Activated CD4-positive, alpha-beta T cell treated with anti-CD3 and anti-CD28 coated beads, Interleukin-2, Interleukin-6, amounts not matched to agents 100 ng/mL and 50 ng/mL, durations not matched to agents 16 hours and 8 hours (primary cell): ENCODE measurements around the gene TSN.

ENCODE experiments used
- DNase-seq: peaks from one replicate; pipeline ENCODE4 v3.0.0-alpha.2; 2020

The TSN gene

GRCh38 chr2:121746071-121746578 lies 9.3 kb upstream of the TSN start:
- DNase-seq = no peak

- DNase-seq = peak; percentile 17
Observed at GRCh38 chr2:121748202-121748601, 7.2 kb upstream of the TSN start.

- no peak for DNase-seq
Observed at GRCh38 chr2:121754851-121755236, 607 bp upstream of the TSN start.

DNA sequence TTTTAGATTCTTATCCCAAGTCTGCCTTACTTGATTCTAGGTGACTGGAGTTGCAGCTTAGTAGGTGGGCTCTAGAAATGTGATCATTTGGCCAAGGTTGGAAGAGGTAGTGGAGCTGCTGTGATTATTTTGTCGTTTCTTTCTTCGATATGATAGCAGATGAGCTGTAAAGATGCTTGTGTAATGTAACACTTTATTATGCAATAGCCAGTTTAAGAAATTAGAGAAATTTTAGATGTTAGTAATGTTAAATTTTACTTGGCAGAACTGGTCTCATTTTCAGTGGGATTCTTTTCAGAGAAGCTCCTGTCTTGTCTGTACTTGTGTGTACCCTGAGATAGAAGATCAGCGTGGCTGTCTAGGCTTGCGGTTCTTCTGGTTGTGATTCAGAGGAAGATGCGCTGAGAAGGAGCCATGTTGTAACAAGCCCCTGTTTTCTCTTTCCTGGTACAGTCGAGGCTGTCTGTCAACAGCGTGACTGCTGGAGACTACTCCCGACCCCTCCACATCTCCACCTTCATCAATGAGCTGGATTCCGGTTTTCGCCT lies 9.3 kb downstream of the TSN start:
- DNase-seq = no peak

DNA sequence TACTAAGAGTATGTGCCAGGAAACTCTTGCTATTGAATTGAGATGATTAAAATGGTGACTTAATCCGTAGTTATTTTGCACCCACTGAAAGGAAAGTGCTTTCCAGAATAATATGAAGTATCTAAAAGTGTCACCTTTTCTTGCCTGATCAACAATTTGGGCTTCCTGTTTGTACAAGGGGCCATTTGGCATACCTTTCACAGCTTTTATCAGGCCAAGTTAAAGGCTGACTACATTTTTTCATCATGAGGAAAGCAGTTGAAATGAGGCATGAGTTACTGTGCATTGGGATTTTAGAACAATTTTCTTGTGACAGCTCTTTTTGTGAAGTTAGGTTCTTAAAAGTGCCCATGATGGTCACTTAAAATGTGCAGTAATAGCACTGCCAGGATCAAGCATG lies 11.2 kb downstream of the TSN start:
- DNase-seq = no peak

DNA sequence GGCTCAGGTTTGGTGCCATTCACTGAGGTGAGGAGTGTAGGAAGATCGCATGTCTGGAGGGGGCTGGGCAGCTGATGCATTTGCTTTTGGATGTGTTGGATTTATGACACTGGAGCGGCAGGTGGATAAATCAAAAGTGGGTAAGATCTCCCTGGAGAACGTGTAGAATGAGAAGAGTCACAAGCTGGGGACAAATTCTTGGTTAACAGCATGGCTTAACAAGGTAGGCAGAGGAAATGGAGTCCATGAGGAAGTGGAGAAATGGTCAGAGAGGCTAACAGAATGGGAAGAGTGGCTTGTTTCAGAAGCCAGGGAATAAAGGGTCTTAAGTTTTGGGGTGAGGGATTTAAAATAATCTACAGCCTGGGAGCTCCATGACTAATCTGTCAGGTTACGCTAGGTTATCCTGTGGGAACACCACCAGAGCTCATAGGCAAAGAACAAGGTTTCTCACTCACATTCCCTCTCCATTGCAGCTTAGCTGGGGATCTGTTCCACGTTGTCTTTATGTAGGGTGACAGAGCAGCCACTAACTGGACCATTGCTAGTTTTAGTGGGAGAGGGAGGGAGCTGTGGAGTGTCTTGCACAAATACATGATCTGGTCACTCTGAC lies 12.8 kb downstream of the TSN start:
- no peak for DNase-seq

DNA sequence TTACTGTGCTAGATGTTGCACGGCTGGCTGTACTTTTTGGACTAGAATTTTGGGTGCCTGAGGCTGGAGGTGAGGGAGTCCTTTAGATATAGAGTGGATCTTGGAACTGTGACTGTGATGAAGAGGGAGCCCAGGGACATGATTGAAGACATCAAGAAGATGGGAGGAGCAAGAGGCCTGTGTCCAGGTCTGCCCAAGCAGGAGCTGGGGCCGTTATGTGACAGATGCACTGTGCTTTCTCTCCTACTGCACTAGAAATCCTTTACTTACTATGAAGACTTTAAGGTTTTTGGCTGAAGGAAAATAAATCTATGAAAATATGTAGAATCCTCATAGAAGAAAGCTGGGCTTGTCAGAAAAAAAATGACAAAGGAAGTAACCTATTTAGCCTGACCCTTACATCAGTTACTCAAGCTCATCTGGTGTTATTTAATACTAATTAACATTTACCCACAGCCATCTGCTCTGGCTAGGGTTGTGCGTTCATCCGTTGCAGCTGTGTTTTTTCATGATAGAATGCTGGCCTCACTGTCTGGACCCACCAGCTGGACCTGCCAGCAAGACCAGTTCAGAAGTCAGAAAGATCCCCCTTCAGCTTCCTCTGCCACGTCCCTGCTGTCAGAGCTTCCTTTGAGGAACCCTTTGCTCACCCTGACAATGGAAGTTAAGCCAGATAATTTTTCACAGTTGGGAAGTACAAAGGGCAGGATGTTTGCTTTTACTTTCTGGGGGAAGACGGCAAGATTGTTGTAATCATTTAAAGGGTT lies 16.7 kb downstream of the TSN start:
- DNase-seq = no peak

GRCh38 chr2:121774235-121774634 lies 18.8 kb downstream of the TSN start:
- no peak for DNase-seq

DNA sequence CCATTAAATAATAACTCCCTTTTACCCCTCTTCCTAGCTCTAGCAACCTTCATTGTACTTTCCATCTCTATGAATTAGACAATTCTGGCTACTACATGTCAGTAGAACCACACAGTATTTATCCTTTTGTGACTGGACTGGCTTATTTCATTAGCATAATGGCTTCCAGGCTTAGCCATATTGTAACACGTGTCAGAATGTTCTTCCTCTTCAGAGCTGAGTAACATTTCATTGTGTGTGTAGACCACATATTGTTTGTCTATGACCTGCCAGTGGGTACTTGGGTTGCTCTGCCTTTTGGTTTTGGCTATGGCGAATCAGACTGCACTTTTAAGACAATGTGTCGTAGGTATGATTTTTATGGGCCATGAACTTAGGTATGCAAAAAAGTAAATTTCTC lies 20.9 kb downstream of the TSN start:
- no peak for DNase-seq

DNA sequence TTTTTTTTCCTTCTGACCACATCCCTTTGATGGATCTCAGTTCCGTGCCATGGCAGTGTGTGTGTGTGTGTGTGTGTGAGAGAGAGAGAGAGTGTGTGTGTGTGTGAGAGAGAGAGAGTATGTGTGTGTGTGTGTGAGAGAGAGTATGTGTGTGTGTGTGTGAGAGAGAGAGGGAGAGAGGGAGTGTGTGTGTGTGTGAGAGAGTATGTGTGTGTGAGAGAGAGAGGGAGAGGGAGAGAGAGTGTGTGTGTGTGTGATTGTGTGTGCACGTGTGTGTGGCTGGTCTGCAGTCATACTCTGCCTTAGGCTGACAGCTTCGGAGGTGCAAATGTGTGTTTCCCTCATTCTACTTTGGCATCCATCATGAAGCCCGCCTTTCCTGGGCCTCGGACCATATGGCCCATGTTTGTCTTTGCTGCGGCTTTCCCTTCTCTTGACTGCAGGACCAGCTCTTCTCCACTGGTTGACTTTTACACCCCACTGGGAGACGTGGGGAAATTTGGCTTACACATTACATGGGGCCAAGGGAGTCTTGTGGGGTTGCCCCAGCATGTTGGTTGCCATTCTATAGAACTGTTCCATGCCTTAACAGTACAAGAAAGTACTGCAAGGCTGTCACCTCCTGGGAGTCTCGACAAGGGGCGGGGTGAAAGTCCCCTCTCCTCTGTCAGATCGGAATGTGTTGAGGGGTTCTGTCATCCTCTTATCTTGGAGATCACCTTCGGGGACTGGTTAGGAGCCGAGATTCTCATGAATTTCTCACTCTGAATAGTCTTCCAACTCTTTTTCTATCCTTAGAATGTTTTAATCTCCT lies 21.6 kb downstream of the TSN start:
- no peak for DNase-seq

DNA sequence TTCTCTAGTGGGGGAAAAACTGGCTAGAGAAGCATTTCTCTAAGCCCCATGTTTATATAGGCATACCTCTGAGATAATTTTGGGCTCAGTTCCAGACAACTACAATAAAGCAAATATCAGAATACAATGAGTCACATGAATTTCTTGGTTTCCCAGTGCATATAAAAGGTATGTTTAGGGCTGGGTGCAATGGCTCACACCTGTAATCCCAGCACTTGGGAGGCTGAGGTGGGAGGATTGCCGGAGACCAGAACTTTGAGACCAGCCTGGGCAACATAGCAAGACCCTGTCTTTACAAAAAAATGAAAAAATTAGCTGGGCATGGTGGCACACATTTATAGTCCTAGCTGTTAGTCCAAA lies 22.2 kb downstream of the TSN start:
- no peak for DNase-seq

GRCh38 chr2:121778741-121779487 lies 23.5 kb downstream of the TSN start:
- DNase-seq = no peak

DNA sequence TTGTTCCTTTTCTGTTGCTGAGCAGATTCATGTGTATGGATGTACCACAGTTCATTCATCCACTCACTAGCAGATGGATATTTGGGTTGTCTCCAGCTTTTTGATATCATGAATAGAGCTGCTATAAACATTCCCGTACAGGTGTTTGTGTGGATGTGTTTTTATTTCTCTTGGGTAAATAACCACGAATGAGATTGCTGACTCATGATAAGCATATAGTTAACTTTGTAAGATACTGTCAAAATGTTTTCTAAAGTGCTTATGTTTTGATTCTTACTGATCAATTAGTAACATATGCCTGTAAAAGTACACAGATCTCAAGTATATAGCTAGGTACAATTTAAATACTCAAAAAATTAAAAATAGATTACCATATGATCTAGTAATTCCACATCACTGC lies 27.7 kb downstream of the TSN start:
- DNase-seq = no peak

DNA sequence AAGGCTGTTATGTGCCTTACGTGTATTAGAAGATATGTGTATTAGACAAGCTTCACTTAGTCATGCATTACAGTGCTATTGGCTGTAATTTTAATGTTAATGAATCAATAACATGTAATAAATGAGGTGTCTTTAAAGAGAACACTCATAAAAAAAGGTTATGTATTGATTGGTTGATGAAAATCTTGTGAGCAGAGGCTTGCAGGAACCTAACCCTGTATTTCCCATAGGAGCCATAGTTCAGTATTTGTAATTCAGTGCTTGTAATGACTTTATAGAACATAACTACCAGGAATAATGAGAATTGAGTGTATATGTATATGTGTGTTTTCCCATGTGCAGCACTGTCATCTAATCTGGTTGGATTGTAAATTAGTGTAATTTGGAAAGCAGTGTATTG lies 33.2 kb downstream of the TSN start:
- DNase-seq = no peak

DNA sequence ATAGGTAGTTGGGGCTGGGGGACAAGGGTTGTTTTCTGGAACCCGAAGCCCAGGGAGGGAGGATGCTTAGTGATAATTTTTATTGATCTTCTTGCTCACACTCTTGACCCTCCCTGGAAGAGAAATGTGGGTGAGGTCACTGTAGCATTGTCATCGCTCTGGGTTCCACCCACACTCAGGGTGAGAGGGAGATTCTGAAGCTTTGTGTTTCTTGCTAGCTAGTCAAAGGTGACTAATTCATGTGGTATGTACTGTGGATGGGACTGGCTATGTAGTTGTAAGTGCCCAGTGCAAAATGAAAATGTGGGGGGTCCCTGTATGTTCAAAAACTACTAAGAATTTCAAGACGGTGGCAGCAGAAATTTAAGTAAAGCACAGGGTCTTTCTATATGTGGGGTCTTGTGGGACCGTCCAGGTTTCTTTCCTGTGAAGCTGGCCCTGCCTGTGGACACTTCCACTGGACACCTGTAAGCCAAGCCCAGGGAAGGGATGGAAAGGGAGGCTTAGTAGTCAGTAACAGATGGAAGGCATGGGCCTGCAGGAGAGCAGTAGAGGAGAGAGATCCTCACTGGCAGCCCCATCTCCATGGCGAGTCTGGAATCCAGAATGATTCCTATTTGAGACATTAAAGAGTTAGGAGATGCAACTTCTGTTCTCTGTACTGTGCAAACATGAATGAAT lies 35.0 kb downstream of the TSN start:
- DNase-seq = no peak

DNA sequence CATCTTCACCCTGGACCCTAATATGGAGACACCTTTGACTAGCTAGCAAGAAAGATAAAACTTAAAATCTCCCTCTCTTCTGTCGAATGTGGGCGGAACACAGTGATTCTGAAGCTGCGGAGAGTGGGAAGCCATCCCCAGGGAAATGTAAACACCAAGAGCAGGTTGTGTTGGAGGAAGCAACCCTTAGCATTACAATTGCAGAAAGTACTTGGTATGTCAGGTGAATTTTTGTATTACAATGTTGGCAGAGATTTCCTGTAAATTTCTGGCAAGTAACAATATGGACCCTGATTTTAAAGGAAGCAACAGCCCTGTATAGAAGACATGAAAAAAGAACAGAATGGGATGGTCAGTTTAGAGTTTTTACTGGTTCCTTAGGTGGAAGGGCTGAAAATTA lies 35.8 kb downstream of the TSN start:
- no peak for DNase-seq

DNA sequence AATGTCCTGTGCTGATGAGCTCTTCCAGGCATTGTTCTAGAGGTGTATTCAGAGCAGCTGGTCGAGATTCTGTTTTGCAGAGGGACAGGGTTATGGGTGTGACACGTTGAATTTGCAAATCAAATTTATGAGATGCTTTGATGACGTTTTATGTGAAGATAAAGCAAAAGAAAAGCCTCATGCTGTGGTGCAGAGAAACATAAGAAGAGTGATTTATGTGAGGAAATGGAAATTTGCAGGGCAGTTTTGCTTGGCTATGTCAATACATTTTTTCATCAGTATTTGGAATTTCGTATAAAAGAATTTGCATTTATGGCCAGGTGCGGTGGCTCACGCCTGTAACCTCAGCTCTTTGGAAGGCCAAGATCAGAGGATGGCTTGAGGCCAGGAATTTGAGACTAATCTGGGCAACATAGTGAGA lies 36.4 kb downstream of the TSN start:
- DNase-seq = no peak

- DNase-seq = no peak
Observed at GRCh38 chr2:121793816-121794215, 38.4 kb downstream of the TSN start.

- no peak for DNase-seq
Observed at GRCh38 chr2:121794233-121794632, 38.8 kb downstream of the TSN start.

DNA sequence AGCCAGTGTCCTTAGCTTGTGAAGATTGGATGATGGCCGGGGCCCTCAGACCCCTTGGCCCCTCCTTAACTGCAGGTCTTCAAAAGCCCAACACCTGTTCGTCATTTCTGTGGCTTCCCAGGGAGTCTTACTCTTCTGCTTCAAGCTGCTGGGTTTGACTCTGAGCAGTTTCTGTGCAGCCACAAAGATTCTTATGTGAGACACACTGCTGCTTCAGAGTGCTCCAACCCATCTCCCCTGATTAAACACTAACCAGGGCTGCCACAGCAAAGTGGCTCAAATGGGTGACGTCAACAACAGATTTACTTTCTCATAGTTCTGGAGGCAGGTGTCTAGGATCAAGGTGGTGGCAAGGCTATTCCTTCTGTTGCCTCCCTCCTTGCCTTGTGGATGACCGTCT lies 40.8 kb downstream of the TSN start:
- no peak for DNase-seq

DNA sequence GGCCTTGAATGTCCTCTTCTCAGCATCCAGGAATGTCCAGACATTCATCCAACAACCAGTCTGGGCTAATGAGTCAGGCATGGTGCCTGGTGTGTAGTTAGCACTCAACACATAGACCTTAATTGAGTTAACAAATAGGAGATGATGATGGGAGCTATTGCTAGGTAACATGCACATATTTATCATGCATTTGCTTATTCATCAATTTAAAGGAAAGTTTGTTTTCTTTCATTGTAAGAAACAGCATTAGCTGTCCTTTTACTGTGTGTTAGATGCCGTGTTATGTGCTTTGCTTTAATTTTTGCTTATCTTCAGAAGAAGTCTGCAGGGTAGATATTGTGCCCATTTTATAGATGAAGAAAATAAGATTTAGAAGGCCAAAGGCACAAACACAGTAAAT lies 43.2 kb downstream of the TSN start:
- DNase-seq = no peak

DNA sequence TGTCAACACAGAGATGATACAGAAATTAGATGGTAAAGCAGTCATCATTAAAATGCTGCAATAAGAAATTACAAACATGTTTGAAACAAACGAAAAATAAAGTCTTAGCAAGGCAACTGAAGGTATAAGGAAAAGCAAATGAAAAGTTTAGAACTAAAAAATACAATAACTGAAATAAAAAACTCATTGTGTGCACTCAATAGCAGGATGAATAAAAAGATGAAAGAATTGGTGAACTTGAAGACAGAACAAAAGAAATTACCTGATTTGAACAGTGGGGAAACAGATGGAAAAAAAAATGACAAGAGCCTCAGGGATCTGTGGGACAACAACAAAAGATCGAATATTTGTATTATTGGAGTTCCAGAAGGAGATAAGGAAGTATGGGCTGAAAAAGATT lies 46.5 kb downstream of the TSN start:
- no peak for DNase-seq
